ENCODE results near the gene LRRC72.

LRRC72 gene

DNA sequence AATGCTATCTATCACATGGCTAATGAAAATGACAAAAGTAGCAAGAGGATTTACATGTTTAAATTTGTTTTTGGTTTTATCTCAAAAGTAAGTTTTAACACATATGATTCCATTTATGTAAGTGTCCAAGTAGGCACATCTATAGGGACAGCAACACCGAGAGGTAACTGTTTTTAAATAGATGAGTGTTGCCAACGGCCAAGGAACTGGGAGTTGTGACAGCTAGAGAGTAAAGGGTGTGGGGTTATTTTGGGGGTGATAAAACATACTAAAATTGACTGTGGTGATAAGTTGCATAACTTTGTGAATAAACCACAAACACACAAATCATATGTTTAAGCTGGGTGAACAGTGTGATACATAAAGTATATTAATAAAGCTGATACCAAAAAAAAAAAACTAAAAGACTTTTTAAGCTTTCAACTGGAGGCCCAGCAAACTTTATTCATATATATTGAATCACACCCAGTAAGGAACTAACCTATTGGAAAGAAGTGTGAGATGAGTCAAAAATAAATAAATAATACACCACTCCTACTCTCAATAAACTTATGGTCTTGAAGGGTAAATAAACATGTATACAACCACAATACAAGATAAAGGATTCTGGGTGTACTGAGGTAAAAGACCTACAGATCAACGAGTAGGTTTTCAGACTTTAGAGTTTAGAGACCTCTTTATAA lies 33.0 kb downstream of the LRRC72 start:
- no peak overlapping the region for H3K4me3 ChIP-seq (ENCODE audit: severe bottlenecking)
- H3K27ac ChIP-seq (ENCODE audit: poor library complexity, severe bottlenecking) = no peak overlapping the region
- no peaks in the 10 kb centered on the region for H3K36me3 ChIP-seq (ENCODE audit: low read depth)
- ATAC-seq (ENCODE audit: low read depth) (no peak), DNase-seq (ENCODE audit: low spot score) (no peak)
- TF ChIP-seq, protein P1, sequence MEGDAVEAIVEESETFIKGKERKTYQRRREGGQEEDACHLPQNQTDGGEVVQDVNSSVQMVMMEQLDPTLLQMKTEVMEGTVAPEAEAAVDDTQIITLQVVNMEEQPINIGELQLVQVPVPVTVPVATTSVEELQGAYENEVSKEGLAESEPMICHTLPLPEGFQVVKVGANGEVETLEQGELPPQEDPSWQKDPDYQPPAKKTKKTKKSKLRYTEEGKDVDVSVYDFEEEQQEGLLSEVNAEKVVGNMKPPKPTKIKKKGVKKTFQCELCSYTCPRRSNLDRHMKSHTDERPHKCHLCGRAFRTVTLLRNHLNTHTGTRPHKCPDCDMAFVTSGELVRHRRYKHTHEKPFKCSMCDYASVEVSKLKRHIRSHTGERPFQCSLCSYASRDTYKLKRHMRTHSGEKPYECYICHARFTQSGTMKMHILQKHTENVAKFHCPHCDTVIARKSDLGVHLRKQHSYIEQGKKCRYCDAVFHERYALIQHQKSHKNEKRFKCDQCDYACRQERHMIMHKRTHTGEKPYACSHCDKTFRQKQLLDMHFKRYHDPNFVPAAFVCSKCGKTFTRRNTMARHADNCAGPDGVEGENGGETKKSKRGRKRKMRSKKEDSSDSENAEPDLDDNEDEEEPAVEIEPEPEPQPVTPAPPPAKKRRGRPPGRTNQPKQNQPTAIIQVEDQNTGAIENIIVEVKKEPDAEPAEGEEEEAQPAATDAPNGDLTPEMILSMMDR (IDR thresholded peaks at IDR 0.05; ENCODE audit: poor library complexity, severe bottlenecking) = no peak
- H3K9me3 ChIP-seq (ENCODE audit: severe bottlenecking) = no peaks in the 10 kb centered on the region
- H3K4me1 ChIP-seq (ENCODE audit: insufficient read depth, poor library complexity, severe bottlenecking) = no peaks in the 10 kb centered on the region
- H3K27me3 ChIP-seq (ENCODE audit: insufficient read depth, poor library complexity, severe bottlenecking) = no peaks in the 10 kb centered on the region

DNA sequence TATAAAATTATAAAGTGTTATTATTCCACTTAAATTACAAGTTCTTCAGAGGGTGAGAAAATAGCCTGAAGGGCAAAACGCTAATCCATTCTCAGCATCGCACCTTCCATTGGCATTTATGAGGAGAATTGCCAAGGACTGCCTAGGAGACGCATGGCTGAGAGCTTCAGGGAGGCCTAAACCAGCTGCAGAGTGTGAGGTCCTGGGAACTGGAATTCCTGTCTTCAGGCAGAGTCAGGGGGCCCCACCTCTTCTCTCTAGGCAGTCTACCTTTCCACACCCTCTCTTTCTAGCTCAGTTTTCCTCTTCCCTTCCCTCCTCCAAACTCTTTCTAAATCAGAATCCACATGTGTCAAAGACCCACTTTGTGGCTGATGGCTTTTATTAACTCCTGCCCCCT lies 35.3 kb downstream of the LRRC72 start:
- no peaks in the 10 kb centered on the region for H3K36me3 ChIP-seq (ENCODE audit: low read depth)
- no peaks in the 10 kb centered on the region for H3K4me1 ChIP-seq (ENCODE audit: insufficient read depth, poor library complexity, severe bottlenecking)
- H3K9me3 ChIP-seq (ENCODE audit: severe bottlenecking) = no peaks in the 10 kb centered on the region
- no peaks in the 10 kb centered on the region for H3K27me3 ChIP-seq (ENCODE audit: insufficient read depth, poor library complexity, severe bottlenecking)
- no peak for ATAC-seq (ENCODE audit: low read depth)
- TF ChIP-seq, protein P1 (IDR thresholded peaks at IDR 0.05; ENCODE audit: poor library complexity, severe bottlenecking) = no peak
- H3K4me3 ChIP-seq (ENCODE audit: severe bottlenecking) = no peak overlapping the region
- H3K27ac ChIP-seq (ENCODE audit: poor library complexity, severe bottlenecking) = no peak overlapping the region
- no peak for DNase-seq (ENCODE audit: low spot score)

DNA sequence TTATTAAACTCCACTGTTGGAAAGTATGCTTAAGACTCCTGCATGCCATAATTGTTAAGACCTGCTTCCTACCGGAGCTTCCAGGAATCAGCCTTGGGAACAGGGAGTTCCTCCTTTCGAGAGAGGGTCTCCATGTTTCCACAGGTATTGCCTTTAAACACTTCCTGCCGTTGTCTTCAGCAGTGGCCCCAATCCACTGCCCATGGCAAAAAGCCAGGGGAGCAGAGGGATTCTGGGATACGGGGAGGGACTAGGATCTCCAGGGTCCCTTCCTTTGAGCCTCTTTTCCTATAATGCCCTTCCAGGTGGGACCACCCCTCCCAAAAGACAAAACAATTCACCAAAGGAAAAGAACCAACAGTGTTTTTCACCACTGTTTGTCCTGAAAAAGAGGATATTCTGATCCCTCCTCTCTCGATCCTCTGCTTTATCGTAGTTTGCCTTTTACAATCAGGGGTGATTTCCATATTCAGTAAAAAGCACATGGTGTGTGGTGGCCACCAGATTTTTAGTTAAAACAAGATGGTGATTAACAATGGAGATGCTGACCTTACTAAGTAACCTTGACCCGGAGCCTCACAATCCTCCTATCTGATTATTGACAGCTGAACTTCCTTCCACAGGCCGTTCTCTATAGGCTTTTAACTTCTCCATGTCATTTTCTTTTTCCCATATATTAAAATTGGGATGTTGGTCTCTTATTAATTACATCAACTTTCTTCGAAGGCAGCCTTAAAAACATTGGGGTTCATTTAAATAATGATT lies 36.0 kb downstream of the LRRC72 start:
- no peak overlapping the region for H3K4me3 ChIP-seq (ENCODE audit: severe bottlenecking)
- no peaks in the 10 kb centered on the region for H3K36me3 ChIP-seq (ENCODE audit: low read depth)
- DNase-seq (ENCODE audit: low spot score) (no peak), ATAC-seq (ENCODE audit: low read depth) (no peak)
- TF ChIP-seq, protein P1 (IDR thresholded peaks at IDR 0.05; ENCODE audit: poor library complexity, severe bottlenecking) = no peak
- no peak overlapping the region for H3K27ac ChIP-seq (ENCODE audit: poor library complexity, severe bottlenecking)
- no peaks in the 10 kb centered on the region for H3K9me3 ChIP-seq (ENCODE audit: severe bottlenecking)
- H3K4me1 ChIP-seq (ENCODE audit: insufficient read depth, poor library complexity, severe bottlenecking) = no peaks in the 10 kb centered on the region
- H3K27me3 ChIP-seq (ENCODE audit: insufficient read depth, poor library complexity, severe bottlenecking) = no peaks in the 10 kb centered on the region

DNA sequence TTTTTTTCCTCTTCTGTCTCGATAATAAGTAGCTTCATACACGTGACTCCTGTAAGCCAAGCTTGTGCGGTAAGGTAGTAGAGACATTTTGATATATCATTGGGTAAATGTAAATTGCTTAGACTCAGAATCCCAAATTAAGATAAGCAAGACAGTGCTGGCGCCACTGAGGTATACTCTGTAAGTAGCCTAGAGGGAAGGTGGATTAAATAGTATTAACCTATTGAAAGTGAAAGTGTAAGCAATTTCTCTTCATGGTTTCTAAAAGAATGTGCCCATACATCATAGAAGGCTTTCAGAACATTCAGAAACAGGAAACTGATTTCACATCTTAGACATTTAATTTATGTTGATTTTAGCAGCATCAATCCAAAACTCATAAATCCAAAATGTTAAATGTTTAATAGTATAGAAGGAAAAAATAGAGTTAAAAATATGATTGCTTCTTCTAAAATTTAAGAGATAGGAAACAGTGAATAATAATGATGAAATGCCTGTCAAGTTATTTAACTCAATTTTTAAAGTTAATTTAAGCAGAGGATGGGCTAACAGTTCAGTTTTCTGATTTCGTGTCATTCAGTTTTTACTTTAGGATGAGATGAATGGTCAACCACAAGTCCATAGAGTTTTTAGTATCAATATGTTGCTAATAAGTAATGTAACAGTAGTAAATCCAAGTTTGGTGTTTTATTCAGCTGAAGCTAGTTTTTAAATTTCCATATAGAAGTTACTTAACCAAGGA lies 36.8 kb downstream of the LRRC72 start:
- no peak overlapping the region for H3K4me3 ChIP-seq (ENCODE audit: severe bottlenecking)
- no peak for DNase-seq (ENCODE audit: low spot score)
- no peak for ATAC-seq (ENCODE audit: low read depth)
- H3K27ac ChIP-seq (ENCODE audit: poor library complexity, severe bottlenecking) = no peak overlapping the region
- H3K9me3 ChIP-seq (ENCODE audit: severe bottlenecking) = no peaks in the 10 kb centered on the region
- H3K4me1 ChIP-seq (ENCODE audit: insufficient read depth, poor library complexity, severe bottlenecking) = no peaks in the 10 kb centered on the region
- no peaks in the 10 kb centered on the region for H3K36me3 ChIP-seq (ENCODE audit: low read depth)
- H3K27me3 ChIP-seq (ENCODE audit: insufficient read depth, poor library complexity, severe bottlenecking) = no peaks in the 10 kb centered on the region
- TF ChIP-seq, protein P1 (IDR thresholded peaks at IDR 0.05; ENCODE audit: poor library complexity, severe bottlenecking) = no peak
